ENCODE results near the gene SMC5. TPM values are rescaled to one million over a fixed set of nuclear protein-coding genes. Genes with fewer than 3 reads are reported as not detected.

SMC5 gene
- total RNA-seq, 1 donor from 2014 or later, result 56.2 TPM

DNA sequence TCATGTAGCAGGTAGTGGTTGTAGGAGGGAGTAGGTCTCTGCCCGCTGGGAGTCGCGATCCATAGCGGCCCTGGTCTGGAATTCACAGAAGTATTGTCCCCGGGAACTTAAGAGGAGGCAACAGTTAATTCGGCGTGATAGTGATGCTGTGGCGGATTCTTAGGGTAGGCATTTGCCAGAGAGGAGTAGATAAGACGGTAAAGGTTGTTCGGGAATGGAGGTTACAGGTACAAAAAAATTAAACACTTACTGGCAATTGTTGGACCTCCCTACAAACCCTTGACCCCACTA is 679 bp downstream of the SMC5 start:
- Mint-ChIP-seq H3K27ac (peak overlapping the region; percentile 98), H3K4me3 (peak overlapping the region; percentile 89), H3K4me1 (peaks cover 73% of the 10 kb centered on the region), H3K9me3 (no peaks in the 10 kb centered on the region), H3K27me3 (ENCODE audit: low read depth) (no peaks in the 10 kb centered on the region), H3K36me3 (peaks cover 13% of the 10 kb centered on the region)
- TF ChIP-seq, protein P1, sequence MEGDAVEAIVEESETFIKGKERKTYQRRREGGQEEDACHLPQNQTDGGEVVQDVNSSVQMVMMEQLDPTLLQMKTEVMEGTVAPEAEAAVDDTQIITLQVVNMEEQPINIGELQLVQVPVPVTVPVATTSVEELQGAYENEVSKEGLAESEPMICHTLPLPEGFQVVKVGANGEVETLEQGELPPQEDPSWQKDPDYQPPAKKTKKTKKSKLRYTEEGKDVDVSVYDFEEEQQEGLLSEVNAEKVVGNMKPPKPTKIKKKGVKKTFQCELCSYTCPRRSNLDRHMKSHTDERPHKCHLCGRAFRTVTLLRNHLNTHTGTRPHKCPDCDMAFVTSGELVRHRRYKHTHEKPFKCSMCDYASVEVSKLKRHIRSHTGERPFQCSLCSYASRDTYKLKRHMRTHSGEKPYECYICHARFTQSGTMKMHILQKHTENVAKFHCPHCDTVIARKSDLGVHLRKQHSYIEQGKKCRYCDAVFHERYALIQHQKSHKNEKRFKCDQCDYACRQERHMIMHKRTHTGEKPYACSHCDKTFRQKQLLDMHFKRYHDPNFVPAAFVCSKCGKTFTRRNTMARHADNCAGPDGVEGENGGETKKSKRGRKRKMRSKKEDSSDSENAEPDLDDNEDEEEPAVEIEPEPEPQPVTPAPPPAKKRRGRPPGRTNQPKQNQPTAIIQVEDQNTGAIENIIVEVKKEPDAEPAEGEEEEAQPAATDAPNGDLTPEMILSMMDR (IDR thresholded peaks at IDR 0.05; ENCODE audit: unreplicated experiment), result no peak
- no peak for DNase-seq (ENCODE audit: low spot score in 2 of 2, unreplicated experiment in 2 of 2)

DNA sequence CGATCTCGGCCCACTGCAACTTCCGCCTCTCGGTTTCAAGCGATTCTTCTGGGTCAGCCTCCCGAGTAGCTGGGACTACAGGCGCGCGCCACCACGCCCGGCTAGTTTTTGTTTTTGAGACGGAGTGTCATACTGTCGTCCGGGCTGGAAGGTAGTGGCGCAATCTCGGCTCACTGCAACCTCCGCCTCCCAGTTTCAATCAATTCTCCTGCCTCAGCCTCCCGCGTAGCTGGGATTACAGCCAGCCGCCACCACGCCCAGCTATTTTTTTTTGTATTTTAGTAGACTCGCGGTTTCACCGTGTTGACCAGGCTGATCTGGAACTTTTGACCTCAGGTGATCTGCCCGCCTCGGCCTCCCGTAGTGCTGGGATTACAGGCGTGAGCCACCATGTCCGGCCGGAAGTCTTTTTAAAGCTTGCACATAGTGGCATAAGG is 1.2 kb downstream of the SMC5 start:
- DNase-seq (ENCODE audit: low spot score in 2 of 2, unreplicated experiment in 2 of 2), result no peak
- peak overlapping the region; percentile 98 for H3K27ac Mint-ChIP-seq
- no peaks in the 10 kb centered on the region for H3K9me3 Mint-ChIP-seq
- TF ChIP-seq, protein P1 (IDR thresholded peaks at IDR 0.05; ENCODE audit: unreplicated experiment), result no peak
- H3K4me3 Mint-ChIP-seq, result peak overlapping the region; percentile 89
- H3K27me3 Mint-ChIP-seq (ENCODE audit: low read depth), result no peaks in the 10 kb centered on the region
- H3K4me1 Mint-ChIP-seq, result peaks cover 70% of the 10 kb centered on the region
- H3K36me3 Mint-ChIP-seq, result peaks cover 18% of the 10 kb centered on the region

DNA sequence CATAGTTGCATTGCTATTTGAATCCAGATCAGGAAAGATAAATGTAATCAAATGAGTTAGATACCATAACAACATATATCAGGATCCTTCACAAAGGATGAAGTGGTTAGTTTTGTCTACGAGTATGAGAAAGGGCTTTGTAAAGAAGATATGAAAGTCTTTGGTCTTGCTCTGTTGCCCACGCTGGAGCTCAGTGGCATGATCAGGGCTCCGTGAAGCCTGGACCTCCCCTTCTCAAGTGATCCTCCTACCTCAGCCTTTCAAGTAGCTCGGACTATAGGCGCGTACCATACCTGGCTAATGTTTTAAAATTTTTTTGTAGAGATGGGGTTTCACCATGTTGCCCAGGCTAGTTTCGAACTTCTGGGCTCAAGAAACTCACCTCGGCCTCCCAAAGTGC is 1.8 kb downstream of the SMC5 start:
- Mint-ChIP-seq H3K36me3 (peaks cover 21% of the 10 kb centered on the region), H3K27me3 (ENCODE audit: low read depth) (no peaks in the 10 kb centered on the region), H3K27ac (peak overlapping the region; percentile 98), H3K9me3 (no peaks in the 10 kb centered on the region), H3K4me1 (peaks cover 65% of the 10 kb centered on the region), H3K4me3 (peak overlapping the region; percentile 89)
- no peak for DNase-seq (ENCODE audit: low spot score in 2 of 2, unreplicated experiment in 2 of 2)
- TF ChIP-seq, protein P1 (IDR thresholded peaks at IDR 0.05; ENCODE audit: unreplicated experiment), result no peak

DNA sequence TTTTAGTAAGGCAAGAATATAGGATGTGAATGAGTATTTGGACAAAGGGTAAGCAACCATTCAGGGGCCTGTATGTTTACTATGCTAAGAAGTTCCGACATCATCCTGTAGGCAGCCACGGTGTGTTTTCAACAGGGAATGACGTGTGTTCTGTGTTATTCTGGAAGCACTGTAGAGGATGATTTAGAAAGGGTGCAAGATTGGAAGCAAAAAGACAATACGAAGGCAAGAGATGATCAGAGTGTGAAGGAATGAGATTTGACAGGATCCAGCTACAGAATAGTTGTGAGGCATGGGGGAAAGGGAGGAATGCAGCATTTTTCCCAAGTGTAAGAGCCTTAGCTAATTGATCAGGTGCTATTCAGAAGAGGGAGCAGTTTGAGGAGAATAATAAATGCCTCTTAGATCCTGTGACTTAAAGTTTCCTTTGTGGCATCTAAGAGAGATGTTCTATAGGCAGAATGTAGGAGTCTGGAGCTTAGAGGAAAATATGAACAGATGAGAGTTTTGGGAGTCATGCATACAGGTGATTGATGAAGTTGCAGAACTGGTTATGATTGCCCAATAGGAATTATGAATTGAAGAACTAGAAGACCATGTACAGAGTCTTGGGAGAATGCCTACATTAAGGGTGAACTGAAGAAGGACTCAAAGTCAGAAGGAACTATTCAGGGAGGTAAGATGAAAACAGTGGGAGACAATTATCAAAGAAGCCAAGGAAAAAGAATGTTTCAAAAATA is 2.5 kb downstream of the SMC5 start:
- TF ChIP-seq, protein P1 (IDR thresholded peaks at IDR 0.05; ENCODE audit: unreplicated experiment), result no peak
- H3K36me3 Mint-ChIP-seq, result peaks cover 23% of the 10 kb centered on the region
- H3K4me1 Mint-ChIP-seq, result peaks cover 58% of the 10 kb centered on the region
- no peak for DNase-seq (ENCODE audit: low spot score in 2 of 2, unreplicated experiment in 2 of 2)
- H3K27ac Mint-ChIP-seq, result peak overlapping the region; percentile 98
- H3K9me3 Mint-ChIP-seq, result no peaks in the 10 kb centered on the region
- peak overlapping the region; percentile 89 for H3K4me3 Mint-ChIP-seq
- no peaks in the 10 kb centered on the region for H3K27me3 Mint-ChIP-seq (ENCODE audit: low read depth)

DNA sequence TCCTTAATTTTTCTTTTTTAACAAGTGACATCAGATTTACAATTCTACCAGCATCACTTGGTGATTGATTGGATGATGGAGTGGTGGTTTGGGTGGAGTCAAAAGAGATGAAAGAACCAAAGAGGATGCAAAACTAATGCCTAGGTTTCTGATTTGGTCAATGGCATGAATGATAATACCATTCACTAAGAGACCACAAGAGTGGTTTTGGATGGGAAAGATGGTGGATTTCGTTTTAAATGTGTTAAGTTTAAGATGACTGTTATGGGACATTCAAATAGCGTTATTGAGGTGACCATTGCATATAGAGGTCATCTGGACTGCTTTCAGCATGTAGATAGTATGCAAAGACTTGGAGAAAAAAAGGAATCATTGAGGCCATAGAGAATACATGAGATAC is 3.6 kb downstream of the SMC5 start:
- H3K4me3 Mint-ChIP-seq, result no peak overlapping the region
- TF ChIP-seq, protein P1 (IDR thresholded peaks at IDR 0.05; ENCODE audit: unreplicated experiment), result no peak
- H3K9me3 Mint-ChIP-seq, result no peaks in the 10 kb centered on the region
- H3K27me3 Mint-ChIP-seq (ENCODE audit: low read depth), result no peaks in the 10 kb centered on the region
- no peak for DNase-seq (ENCODE audit: low spot score in 2 of 2, unreplicated experiment in 2 of 2)
- peak overlapping the region; percentile 98 for H3K27ac Mint-ChIP-seq
- peaks cover 23% of the 10 kb centered on the region for H3K36me3 Mint-ChIP-seq
- peaks cover 50% of the 10 kb centered on the region for H3K4me1 Mint-ChIP-seq
